OCI-LY3 (cell line): ENCODE results near the gene ZDHHC16.

Experiments used
- CTCF ChIP-seq: fragments of 200-600, 300-600 bp; sonication (generic); IDR thresholded peaks from 2 replicates; pipeline ENCODE4 v1.5.1; 2014; ENCODE audit warnings: antibody characterized with exemption, low read length, low read depth
- EZH2phosphoT487 ChIP-seq: fragments of 200-600 bp; shearing (Covaris generic); IDR thresholded peaks from 2 replicates; pipeline ENCODE4 v1.6.1; 2018; ENCODE audit warnings: antibody characterized with exemption, mixed run types, low read depth

DNA sequence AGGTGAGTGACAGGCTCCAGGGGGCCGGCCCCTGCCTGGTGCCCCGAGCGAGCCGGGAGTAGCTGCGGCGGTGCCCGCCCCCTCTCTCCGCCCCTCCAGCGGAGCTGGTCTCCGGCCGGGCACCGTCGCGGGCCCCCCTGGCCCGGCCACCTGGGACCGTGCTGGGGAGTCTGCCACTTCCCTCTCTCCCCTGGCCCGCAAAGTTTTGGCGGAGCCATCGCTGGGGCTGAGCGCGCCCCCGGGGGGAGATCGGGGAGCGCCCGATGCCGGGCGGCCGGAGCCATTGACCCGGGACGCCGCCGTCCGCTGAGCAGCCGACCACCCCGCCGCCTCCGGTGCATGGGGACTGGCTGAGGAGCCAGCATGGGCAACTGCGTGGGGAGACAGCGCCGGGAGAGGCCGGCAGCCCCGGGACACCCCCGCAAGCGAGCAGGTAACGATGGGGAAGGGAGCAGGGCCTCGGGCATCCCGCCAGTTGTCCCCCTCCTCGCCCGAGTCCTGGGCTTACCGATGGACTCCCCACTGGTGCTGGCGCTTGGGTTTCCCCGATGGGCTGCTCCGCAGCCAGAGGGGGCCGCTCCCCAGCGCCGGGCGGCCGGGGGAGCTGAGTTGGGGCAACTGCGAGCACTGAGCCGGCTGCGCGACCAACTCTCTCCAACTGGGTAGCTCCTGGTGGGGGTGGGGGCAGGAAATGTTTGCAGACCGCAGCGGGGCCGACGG, 53.0 kb downstream of the ZDHHC16 start, which contains the start of gene UBTD1:
- TF ChIP-seq CTCF (no peak), EZH2phosphoT487 (no peak)
